Stimulated activated CD4-positive, alpha-beta T cell treated with anti-CD3 and anti-CD28 coated beads, Interleukin-4, amount 100 ng/mL, for 4 hours (primary cell): ENCODE data around the gene PCSK1.

ENCODE experiments used
- DNase-seq, 2 experiments: peaks; one replicate each; pipeline ENCODE4 v3.0.0-alpha.2; 2020

PCSK1 gene

GRCh38 chr5:96433066-96433447, at the start of gene PCSK1:
PCSK1 (minus strand) TSS chr5:96433248; CDS start chr5:96433042, 206 bp downstream.
- no peak for DNase-seq

DNA sequence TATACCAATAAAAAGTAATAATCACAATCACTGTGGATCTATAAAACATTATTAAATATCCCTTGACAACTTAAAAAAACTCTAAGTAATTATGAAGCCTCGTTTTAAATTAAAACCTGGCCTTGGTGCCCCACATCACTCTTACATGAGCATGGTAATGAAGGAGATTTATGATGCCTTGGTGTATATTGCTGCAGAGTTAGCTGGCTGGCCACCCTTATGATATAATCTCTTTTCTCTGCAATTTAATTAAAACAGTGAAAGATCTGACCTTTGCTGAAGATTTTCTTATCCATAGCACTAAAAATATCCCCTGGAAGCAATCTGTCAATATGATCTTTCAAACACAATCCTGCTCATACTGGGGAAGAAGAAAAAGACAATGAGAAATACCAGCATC, 48.8 kb upstream of the PCSK1 start:
- no peak for DNase-seq

DNA sequence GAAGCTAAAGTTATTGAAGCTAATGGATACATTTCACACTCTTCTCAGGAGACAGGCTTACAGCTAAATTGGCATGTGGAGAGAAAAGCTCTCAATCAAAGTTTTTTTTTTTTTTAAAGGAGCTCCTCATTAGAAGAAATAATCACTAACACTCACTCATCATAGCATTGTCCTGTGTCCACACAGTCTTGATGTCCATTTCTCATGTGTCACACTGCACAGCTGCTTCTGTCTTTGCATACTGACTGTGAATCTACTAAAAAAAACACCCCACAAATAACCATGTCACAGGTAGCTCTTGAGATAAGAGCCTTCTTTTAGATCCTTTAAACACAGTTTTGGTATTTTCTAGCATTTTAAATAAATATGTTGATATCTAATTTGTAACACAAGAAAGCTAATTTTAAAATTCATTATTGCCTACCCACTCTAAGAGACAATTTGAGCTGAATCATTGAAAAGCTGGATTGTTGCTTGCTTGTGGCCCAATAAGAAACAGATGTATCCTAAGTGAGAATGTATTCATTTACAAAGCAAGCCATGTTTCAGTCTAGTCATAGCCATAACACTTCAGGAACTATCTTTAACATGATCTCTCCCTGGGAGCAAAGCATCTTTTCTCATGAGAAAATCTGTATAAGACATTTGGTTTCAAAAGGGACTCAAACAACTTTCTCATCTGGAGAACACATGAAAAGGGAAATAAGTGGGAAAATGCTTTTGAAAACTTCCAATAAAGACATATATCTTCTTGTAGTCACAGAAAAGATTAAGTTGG, 48.1 kb upstream of the PCSK1 start:
- no peak for DNase-seq

DNA sequence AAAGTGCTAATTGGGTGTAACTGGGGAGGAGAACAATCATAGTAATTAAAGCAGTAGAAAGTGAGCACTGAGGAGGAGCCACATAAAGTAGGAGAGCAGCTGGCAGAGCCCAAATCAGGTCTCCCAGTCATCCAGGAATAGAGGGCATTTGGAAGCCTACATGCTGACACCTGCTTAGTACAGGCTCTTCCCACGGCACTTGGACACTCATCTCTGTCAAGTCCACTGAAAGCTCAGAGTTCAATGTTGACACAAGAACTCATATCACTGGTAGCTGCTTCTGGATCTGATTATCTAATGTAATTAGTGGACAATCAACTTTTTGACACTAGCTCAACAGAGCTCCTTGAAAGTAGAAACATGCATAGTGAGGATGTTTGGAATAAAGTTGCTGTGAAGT, 45.9 kb upstream of the PCSK1 start:
- DNase-seq = no peak

- DNase-seq = no peak
Observed at GRCh38 chr5:96476654-96477053, 43.6 kb upstream of the PCSK1 start.

- no peak for DNase-seq
Observed at GRCh38 chr5:96474073-96474472, 41.0 kb upstream of the PCSK1 start.

- no peak for DNase-seq
Observed at GRCh38 chr5:96473155-96473554, 40.1 kb upstream of the PCSK1 start.

GRCh38 chr5:96470785-96471184, 37.7 kb upstream of the PCSK1 start:
- DNase-seq = no peak

- DNase-seq = no peak
Observed at GRCh38 chr5:96468956-96469355, 35.9 kb upstream of the PCSK1 start.

DNA sequence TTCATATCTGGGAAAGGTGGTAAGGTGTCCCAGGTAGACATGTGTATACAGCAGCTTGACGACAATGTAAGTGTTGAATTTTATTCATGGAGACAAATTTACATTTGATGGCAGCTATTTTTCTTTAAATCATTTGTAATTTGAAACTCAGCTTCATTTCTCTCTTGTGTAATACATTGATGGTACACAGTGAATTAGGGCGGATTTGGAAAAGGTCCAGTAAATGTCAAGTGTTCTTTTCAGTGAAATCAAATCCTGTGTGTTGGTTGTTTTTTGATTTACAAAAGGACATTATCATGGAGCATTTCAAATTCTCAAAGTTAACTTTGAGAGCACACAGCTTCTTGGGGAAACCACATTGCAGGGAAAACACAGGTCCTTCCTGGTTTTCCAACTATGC, 30.0 kb upstream of the PCSK1 start:
- no peak for DNase-seq

GRCh38 chr5:96459313-96460121, 26.5 kb upstream of the PCSK1 start:
- DNase-seq = no peak

DNA sequence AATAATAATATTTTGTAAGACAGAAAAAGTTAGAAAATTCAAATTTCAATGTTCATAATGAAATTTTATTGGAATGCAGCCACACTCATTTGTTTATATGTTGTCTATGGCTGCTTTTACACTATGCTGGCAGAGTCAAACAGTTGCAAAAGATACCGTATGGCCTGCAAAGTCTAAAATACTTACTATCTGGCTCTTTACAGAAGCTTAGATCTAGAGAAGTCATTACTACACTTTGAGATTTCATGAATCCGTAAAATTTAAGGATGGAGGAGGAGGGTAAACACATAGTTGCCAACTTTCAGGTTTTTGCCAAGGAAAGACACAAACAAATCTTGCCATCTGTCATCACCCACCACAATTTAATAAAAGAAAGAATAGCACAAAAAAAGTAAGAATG, 25.1 kb upstream of the PCSK1 start:
- no peak for DNase-seq

DNA sequence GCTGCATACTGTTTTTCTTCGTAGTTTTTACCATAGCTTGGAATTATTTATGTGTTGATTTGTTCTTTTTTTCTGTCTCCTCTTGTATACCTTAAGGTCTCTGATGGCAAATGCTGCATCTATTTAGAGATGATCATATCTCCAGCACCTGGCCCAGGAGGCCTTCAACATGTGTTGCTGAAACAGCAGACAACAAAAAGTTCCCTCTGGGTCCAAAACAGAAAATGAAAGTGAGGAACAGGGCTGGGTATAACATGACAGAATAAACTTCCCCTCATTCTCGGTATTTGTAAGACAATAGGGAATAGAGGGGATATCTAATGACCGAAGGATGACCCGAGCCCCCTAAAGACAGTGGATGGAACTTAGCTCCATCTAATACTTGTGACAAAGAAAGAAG, 22.7 kb upstream of the PCSK1 start:
- DNase-seq = no peak

- no peak for DNase-seq
Observed at GRCh38 chr5:96453394-96453793, 20.3 kb upstream of the PCSK1 start.

GRCh38 chr5:96447949-96448348, 14.9 kb upstream of the PCSK1 start:
- DNase-seq = no peak

DNA sequence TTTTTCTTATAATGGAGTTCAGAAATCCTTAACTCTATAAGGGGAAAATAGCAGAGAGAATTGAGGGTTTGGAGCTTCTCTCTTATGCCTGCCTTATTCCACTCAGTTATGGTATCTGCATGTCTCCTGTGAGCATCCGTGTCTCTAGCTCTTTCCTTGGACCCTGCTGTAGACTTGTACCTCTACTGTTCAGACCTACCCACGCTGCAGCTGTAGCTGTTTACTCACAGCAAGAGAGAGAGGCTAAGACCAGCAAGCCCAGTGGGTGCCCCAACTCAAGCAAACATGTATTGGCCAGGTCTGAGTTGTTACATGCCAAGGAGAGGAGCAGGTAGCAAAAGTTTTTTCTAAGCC, 7.1 kb upstream of the PCSK1 start:
- DNase-seq = no peak

GRCh38 chr5:96439477-96440184, 6.6 kb upstream of the PCSK1 start:
- no peak for DNase-seq

DNA sequence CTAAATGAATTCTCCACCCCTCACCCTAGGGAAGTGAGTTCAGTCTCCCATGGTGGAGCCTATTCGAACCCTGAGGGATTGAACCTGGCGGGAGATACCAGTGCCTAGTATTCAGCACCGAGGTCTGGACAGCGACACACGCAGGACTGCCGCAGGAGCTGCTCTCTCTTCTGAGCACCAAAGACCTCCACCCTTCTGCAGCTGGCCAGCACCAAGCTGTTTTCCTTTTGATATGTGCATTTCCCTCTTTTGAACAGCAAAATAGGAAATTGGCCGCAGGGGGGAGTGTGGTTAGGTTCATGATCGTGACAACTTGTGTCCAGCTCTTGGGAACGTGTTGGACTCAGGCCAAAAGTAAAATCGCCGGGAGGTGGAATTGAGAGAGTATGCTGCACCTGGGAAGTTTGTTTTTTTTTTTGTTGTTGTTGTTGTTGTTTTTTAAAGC, 1.2 kb upstream of the PCSK1 start:
- DNase-seq = peak in 1 of 2 experiments; percentile 35

DNA sequence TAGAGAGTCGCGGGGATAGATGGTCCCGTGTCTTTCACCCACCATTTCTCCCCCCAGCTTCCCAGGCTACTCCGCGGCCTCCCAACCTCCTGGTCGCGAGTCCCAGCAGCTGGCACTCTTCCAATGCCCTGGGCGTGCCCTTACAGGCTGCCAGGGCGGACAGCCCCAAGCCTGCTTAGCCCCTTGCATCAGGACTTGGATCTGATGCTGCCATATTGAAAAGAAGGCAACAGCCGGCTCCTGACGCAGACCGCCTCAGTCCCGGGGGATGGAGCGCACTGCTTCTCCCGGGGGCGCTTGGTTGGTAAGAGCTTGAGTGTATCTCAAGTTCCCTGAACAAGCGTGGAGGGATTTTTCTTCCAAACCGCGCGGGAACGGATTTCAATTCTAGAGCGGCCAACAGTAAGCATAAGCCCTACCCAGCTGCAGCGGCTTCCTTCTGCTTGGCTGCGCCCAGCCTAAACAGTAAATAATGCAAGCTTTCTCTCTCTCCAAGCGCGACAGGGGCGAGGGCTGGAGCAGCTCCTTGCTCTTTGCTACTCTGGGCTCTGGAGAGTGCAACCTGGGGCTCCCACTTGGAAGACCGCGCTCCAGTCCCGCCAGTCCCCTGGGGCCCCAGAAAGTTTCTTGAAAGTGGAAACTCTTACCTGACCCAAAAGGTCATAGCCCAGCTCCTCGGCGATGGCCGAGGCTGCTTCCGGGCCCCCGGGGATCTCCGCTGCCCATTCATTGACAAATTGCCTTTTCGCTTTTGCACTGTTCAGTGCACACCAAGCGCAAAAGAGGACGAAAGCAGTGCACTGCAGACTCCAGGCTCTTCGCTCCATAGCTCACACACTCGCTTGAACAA, 607 bp downstream of the PCSK1 start:
- no peak for DNase-seq

GRCh38 chr5:96431376-96432187, 1.5 kb downstream of the PCSK1 start:
- peak in 1 of 2 experiments; percentile 18 for DNase-seq

DNA sequence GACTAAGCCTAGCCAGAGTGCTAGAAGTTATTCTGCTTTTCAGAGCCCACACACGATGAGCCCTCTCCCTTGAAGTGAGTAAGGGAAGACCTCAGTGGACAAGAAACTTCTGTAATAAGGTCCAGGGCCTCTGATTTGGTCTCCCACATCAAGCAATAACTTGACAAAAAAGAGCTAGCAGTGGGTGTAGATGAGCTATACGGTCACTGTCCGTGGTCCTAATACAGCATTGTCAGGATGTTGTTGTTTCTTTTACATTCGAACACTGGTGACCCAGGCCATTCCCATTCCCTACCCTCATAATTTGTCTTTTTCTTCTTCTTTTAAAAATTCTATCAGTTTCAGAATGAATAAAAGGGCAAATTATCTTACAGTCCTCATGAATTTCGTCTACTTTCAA, 5.2 kb downstream of the PCSK1 start:
- no peak for DNase-seq

GRCh38 chr5:96426831-96427230, 6.2 kb downstream of the PCSK1 start:
- DNase-seq = no peak
